CD8-positive, alpha-beta memory T cell (primary cell): Measurements from ENCODE around the gene MTOR. TPM values are rescaled to one million over a fixed set of nuclear protein-coding genes. Genes with fewer than 3 reads are reported as not detected.
"Not testable (repeated sequence)": the region's sequence is repeated elsewhere in the genome, so short reads cannot be mapped to it uniquely, and the experiment has no call there.

Experiments
- CTCF ChIA-PET: fragments of 350-600 bp; sonication (Branson Sonifier 250); formaldehyde crosslinking; loops from one replicate; lab custom pipeline; 2021; ENCODE audit warnings: antibody characterized with exemption; lab: Charles Lee
- POLR2A ChIA-PET: fragments of 350-600 bp; sonication (Branson Sonifier 250); formaldehyde crosslinking; loops from one replicate; lab custom pipeline; 2021; ENCODE audit warnings: antibody characterized with exemption; lab: Charles Lee
- DNase-seq, 5 donors: peaks; one replicate each; pipeline versions ENCODE4 v3.0.0 to v3.0.0-alpha.2; 2020 to 2022; ENCODE audit warnings: mixed read lengths in 1 of 5
- H3K27ac ChIP-seq: one replicate; pipeline ENCODE4 v1.7.0; 2013; ENCODE audit warnings: low read depth, mild to moderate bottlenecking, low read length, moderate library complexity
- H3K27me3 ChIP-seq: 2 replicates; pipeline ENCODE4 v1.7.0; 2013; ENCODE audit warnings: low read length, mild to moderate bottlenecking; ENCODE audit not compliant: insufficient read depth, poor library complexity, severe bottlenecking
- H3K36me3 ChIP-seq: 2 replicates; pipeline ENCODE4 v1.7.0; 2013; ENCODE audit warnings: mild to moderate bottlenecking, low read length, moderate library complexity; ENCODE audit not compliant: insufficient read depth
- H3K4me1 ChIP-seq: 2 replicates; pipeline ENCODE4 v1.7.0; 2013; ENCODE audit warnings: mild to moderate bottlenecking, low read length, moderate library complexity; ENCODE audit not compliant: insufficient read depth
- H3K4me3 ChIP-seq: 2 replicates; pipeline ENCODE4 v1.7.0; 2013; ENCODE audit warnings: mild to moderate bottlenecking, low read length
- H3K9me3 ChIP-seq: 2 replicates; pipeline ENCODE4 v1.7.0; 2013; ENCODE audit warnings: mild to moderate bottlenecking, low read length
- H3K27ac Mint-ChIP-seq, 8 donors: one replicate each; pipeline ENCODE4 v1.8.0; 2020 to 2021; ENCODE audit warnings: mixed read lengths in 8 of 8, mild to moderate bottlenecking in 6 of 8, inconsistent platforms in 3 of 8, moderate library complexity in 3 of 8
- H3K27me3 Mint-ChIP-seq, 2 donors: one replicate each; pipeline ENCODE4 v1.8.0; 2020 to 2021; ENCODE audit warnings: mixed read lengths in 2 of 2, mild to moderate bottlenecking in 1 of 2, moderate library complexity in 1 of 2
- H3K36me3 Mint-ChIP-seq, 3 donors: one replicate each; pipeline ENCODE4 v1.8.0; 2020 to 2021; ENCODE audit warnings: mixed read lengths in 3 of 3, inconsistent platforms in 1 of 3, mild to moderate bottlenecking in 1 of 3
- H3K4me1 Mint-ChIP-seq, 3 donors: one replicate each; pipeline ENCODE4 v1.8.0; 2020 to 2021; ENCODE audit warnings: mixed read lengths in 3 of 3, inconsistent platforms in 1 of 3, mild to moderate bottlenecking in 1 of 3
- H3K4me3 Mint-ChIP-seq, 7 donors: one replicate each; pipeline ENCODE4 v1.8.0; 2020 to 2021; ENCODE audit warnings: mixed read lengths in 7 of 7, mild to moderate bottlenecking in 6 of 7, moderate library complexity in 4 of 7, inconsistent platforms in 2 of 7
- H3K9me3 Mint-ChIP-seq, 5 donors: one replicate each; pipeline ENCODE4 v1.8.0; 2020 to 2022; ENCODE audit warnings: mixed read lengths in 5 of 5, mild to moderate bottlenecking in 3 of 5, moderate library complexity in 2 of 5, inconsistent platforms in 1 of 5
- polyA plus RNA-seq: library from polyadenylated mRNA; unstranded; fragments of 300-500 nt; fragmentation: Illumina TruSeq; gene quantifications from one replicate; pipeline ENCODE4 v1.2.3, GENCODE V29; 2021
- total RNA-seq, 2 experiments: library from RNA; stranded (reverse); gene quantifications; one replicate each; pipeline ENCODE4 v1.2.3, GENCODE V29; 2021

MTOR gene
- total RNA-seq (10 to 100 TPM; 53.9 to 55.2 TPM), polyA plus RNA-seq (8.0 TPM)

GRCh38 chr1:11262171-11263049 lies at the start of gene MTOR:
MTOR (minus strand) TSS chr1:11262551; CDS start chr1:11259409, 3,142 bp downstream.
- DNase-seq = peak; percentile 93 to 98 (median 97)
- Mint-ChIP-seq H3K27me3 (no peaks in the 10 kb centered on the region), H3K9me3 (no peaks in the 10 kb centered on the region), H3K4me3 (peak within 1 kb of the TSS; percentile 83 to 94 (median 91)), H3K36me3 (peaks cover 0 to 27% (median 8%) of the 10 kb centered on the region in 3 donors), H3K27ac (peak within 1 kb of the TSS; percentile 51 to 98 (median 92)), H3K4me1 (peaks cover 14 to 29% (median 23%) of the 10 kb centered on the region in 3 donors)
- Histone ChIP-seq H3K36me3 (peaks cover 9% of the 10 kb centered on the region), H3K4me3 (peak within 1 kb of the TSS; percentile 92), H3K27ac (peak within 1 kb of the TSS; percentile 76), H3K27me3 (no peaks in the 10 kb centered on the region), H3K9me3 (no peaks in the 10 kb centered on the region), H3K4me1 (peaks cover 15% of the 10 kb centered on the region)
- CTCF ChIA-PET = interaction anchor here (1.0 to 2.8 kb wide), 6 partner anchors 10 to 457 kb away, joined by 3 to 9 read pairs (median 3); partner anchors contain the start of gene UBIAD1
- POLR2A ChIA-PET = interaction anchor here (1.2 to 3.8 kb wide), 3 partner anchors 11 to 468 kb away, joined by 3 to 23 read pairs (median 4); partner anchors contain the start of genes SRM and UBIAD1

- Mint-ChIP-seq H3K9me3 (no peaks in the 10 kb centered on the region), H3K4me3 (no peak overlapping the region), H3K36me3 (no peaks in the 10 kb centered on the region), H3K4me1 (no peaks in the 10 kb centered on the region), H3K27ac (no peak overlapping the region), H3K27me3 (peaks cover 4 to 6% of the 10 kb centered on the region in 2 donors)
- no peaks in the 10 kb centered on the region for H3K4me1 ChIP-seq
- ChIA-PET POLR2A (no interaction called here), CTCF (no interaction called here)
- H3K27me3 ChIP-seq = no peaks in the 10 kb centered on the region
- no peaks in the 10 kb centered on the region for H3K9me3 ChIP-seq
- H3K36me3 ChIP-seq = no peaks in the 10 kb centered on the region
- DNase-seq = no peak
- H3K4me3 ChIP-seq = no peak overlapping the region
- H3K27ac ChIP-seq = no peak overlapping the region
Measured at GRCh38 chr1:11309385-11309784, 47.0 kb upstream of the MTOR start.

GRCh38 chr1:11308699-11309224 lies 46.4 kb upstream of the MTOR start:
- POLR2A ChIA-PET = no interaction called here
- Histone ChIP-seq H3K4me1 (no peaks in the 10 kb centered on the region), H3K4me3 (no peak overlapping the region), H3K36me3 (no peaks in the 10 kb centered on the region), H3K27me3 (no peaks in the 10 kb centered on the region), H3K27ac (no peak overlapping the region), H3K9me3 (no peaks in the 10 kb centered on the region)
- Mint-ChIP-seq H3K9me3 (no peaks in the 10 kb centered on the region), H3K4me3 (no peak overlapping the region), H3K4me1 (no peaks in the 10 kb centered on the region), H3K27me3 (peaks cover 4% of the 10 kb centered on the region in 2 donors), H3K27ac (peak overlapping the region in 1 of 8 donors; percentile 3), H3K36me3 (no peaks in the 10 kb centered on the region)
- CTCF ChIA-PET = no interaction called here
- DNase-seq = no peak

- Mint-ChIP-seq H3K36me3 (no peaks in the 10 kb centered on the region), H3K9me3 (no peaks in the 10 kb centered on the region), H3K4me3 (no peak overlapping the region), H3K27ac (no peak overlapping the region), H3K4me1 (no peaks in the 10 kb centered on the region), H3K27me3 (peaks cover 4% of the 10 kb centered on the region in 2 donors)
- Histone ChIP-seq H3K4me3 (no peak overlapping the region), H3K27me3 (no peaks in the 10 kb centered on the region), H3K36me3 (no peaks in the 10 kb centered on the region), H3K27ac (no peak overlapping the region), H3K9me3 (no peaks in the 10 kb centered on the region), H3K4me1 (no peaks in the 10 kb centered on the region)
- POLR2A ChIA-PET = no interaction called here
- DNase-seq = no peak
- CTCF ChIA-PET = no interaction called here
Measured at GRCh38 chr1:11307852-11308251, 45.5 kb upstream of the MTOR start.

GRCh38 chr1:11305516-11305915 lies 43.2 kb upstream of the MTOR start:
- H3K9me3 Mint-ChIP-seq, H3K27me3 Mint-ChIP-seq, H3K36me3 Mint-ChIP-seq, H3K27ac Mint-ChIP-seq, H3K4me1 ChIP-seq, H3K4me3 Mint-ChIP-seq, H3K36me3 ChIP-seq, H3K4me1 Mint-ChIP-seq, H3K4me3 ChIP-seq, H3K9me3 ChIP-seq, H3K27ac ChIP-seq, H3K27me3 ChIP-seq, POLR2A ChIA-PET, DNase-seq, CTCF ChIA-PET: not testable (repeated sequence)

GRCh38 chr1:11302366-11302765 lies 40.0 kb upstream of the MTOR start:
- H3K36me3 Mint-ChIP-seq = no peaks in the 10 kb centered on the region
- DNase-seq = no peak
- Histone ChIP-seq H3K9me3 (no peaks in the 10 kb centered on the region), H3K36me3 (no peaks in the 10 kb centered on the region), H3K27me3 (no peaks in the 10 kb centered on the region), H3K4me3 (no peak overlapping the region), H3K4me1 (no peaks in the 10 kb centered on the region), H3K27ac (no peak overlapping the region)
- no peak overlapping the region for H3K4me3 Mint-ChIP-seq
- no peaks in the 10 kb centered on the region for H3K27me3 Mint-ChIP-seq
- H3K9me3 Mint-ChIP-seq = no peaks in the 10 kb centered on the region
- POLR2A ChIA-PET = no interaction called here
- CTCF ChIA-PET = no interaction called here
- H3K4me1 Mint-ChIP-seq = peaks cover 0 to 5% (median 3%) of the 10 kb centered on the region in 3 donors
- H3K27ac Mint-ChIP-seq = peak overlapping the region in 2 of 8 donors; percentile 4 to 43

GRCh38 chr1:11301601-11302000 lies 39.2 kb upstream of the MTOR start:
- Mint-ChIP-seq H3K4me3 (no peak overlapping the region), H3K4me1 (peaks cover 0 to 5% (median 3%) of the 10 kb centered on the region in 3 donors), H3K9me3 (no peaks in the 10 kb centered on the region), H3K27ac (peak overlapping the region in 1 of 8 donors; percentile 77), H3K27me3 (no peaks in the 10 kb centered on the region), H3K36me3 (peaks cover 0 to 2% (median 0%) of the 10 kb centered on the region in 3 donors)
- no peaks in the 10 kb centered on the region for H3K27me3 ChIP-seq
- H3K4me1 ChIP-seq = no peaks in the 10 kb centered on the region
- H3K27ac ChIP-seq = no peak overlapping the region
- no peak overlapping the region for H3K4me3 ChIP-seq
- POLR2A ChIA-PET = no interaction called here
- no peak for DNase-seq
- no peaks in the 10 kb centered on the region for H3K9me3 ChIP-seq
- CTCF ChIA-PET = no interaction called here
- no peaks in the 10 kb centered on the region for H3K36me3 ChIP-seq

- H3K36me3 Mint-ChIP-seq = peaks cover 0 to 19% (median 6%) of the 10 kb centered on the region in 3 donors
- Histone ChIP-seq H3K9me3 (no peaks in the 10 kb centered on the region), H3K4me3 (no peak overlapping the region), H3K36me3 (no peaks in the 10 kb centered on the region), H3K27ac (no peak overlapping the region), H3K4me1 (peaks cover 16% of the 10 kb centered on the region), H3K27me3 (no peaks in the 10 kb centered on the region)
- CTCF ChIA-PET = no interaction called here
- POLR2A ChIA-PET = no interaction called here
- H3K27ac Mint-ChIP-seq = peak overlapping the region in 3 of 8 donors; percentile 46 to 71 (median 46)
- H3K4me3 Mint-ChIP-seq = no peak overlapping the region
- no peaks in the 10 kb centered on the region for H3K9me3 Mint-ChIP-seq
- peaks cover 4 to 15% (median 13%) of the 10 kb centered on the region in 3 donors for H3K4me1 Mint-ChIP-seq
- H3K27me3 Mint-ChIP-seq = no peaks in the 10 kb centered on the region
- no peak for DNase-seq
Measured at GRCh38 chr1:11299225-11299574, 36.8 kb upstream of the MTOR start.
